Measurements from ENCODE around the gene PAPSS1.

- TF ChIP-seq CTCF (IDR thresholded peaks at IDR 0.05) (no peak), POLR2A (IDR thresholded peaks at IDR 0.05) (no peak)
These were observed 26.1 kb upstream of the PAPSS1 start for GRCh38 chr4:107746161-107746560.

All from right lobe of liver (tissue), 4 donors.